Endothelial cell (in vitro differentiated cells): Measurements from ENCODE around the gene TM6SF1. TPM values are rescaled to one million over a fixed set of nuclear protein-coding genes. Genes with fewer than 3 reads are reported as not detected.
"Not testable (repeated sequence)": the region's sequence is repeated elsewhere in the genome, so short reads cannot be mapped to it uniquely, and the experiment has no call there.

Source experiments
- DNase-seq: peaks from one replicate; pipeline ENCODE4 v3.0.0; 2021; ENCODE audit warnings: low spot score
- H3K27ac Mint-ChIP-seq: one replicate; pipeline ENCODE4 v1.8.0; 2021; ENCODE audit warnings: mixed read lengths, inconsistent platforms; ENCODE audit not compliant: unreplicated experiment
- H3K27me3 Mint-ChIP-seq: one replicate; pipeline ENCODE4 v1.8.0; 2021; ENCODE audit warnings: mild to moderate bottlenecking, moderate library complexity, mixed read lengths, inconsistent platforms; ENCODE audit not compliant: unreplicated experiment
- H3K36me3 Mint-ChIP-seq: one replicate; pipeline ENCODE4 v1.8.0; 2021; ENCODE audit warnings: mild to moderate bottlenecking, low read depth, mixed read lengths, inconsistent platforms; ENCODE audit not compliant: unreplicated experiment
- H3K4me1 Mint-ChIP-seq: one replicate; pipeline ENCODE4 v1.8.0; 2021; ENCODE audit warnings: mild to moderate bottlenecking, mixed read lengths, inconsistent platforms; ENCODE audit not compliant: unreplicated experiment
- H3K4me3 Mint-ChIP-seq: one replicate; pipeline ENCODE4 v1.8.0; 2021; ENCODE audit warnings: mild to moderate bottlenecking, mixed read lengths, inconsistent platforms; ENCODE audit not compliant: unreplicated experiment
- H3K9me3 Mint-ChIP-seq: one replicate; pipeline ENCODE4 v1.8.0; 2021; ENCODE audit warnings: mixed read lengths, inconsistent platforms; ENCODE audit not compliant: unreplicated experiment
- CTCF ChIP-seq: fragments of 200-600 bp; sonication (generic); IDR thresholded peaks from one replicate; pipeline ENCODE4 v1.5.0; 2021; ENCODE audit warnings: antibody characterized with exemption; ENCODE audit not compliant: unreplicated experiment
- total RNA-seq: library from RNA; stranded (reverse); fragmentation: NEBNext Ultra II Directional; extraction: Animal tissue kit (Norgen Biotek cat#: 25700); gene quantifications from one replicate; pipeline ENCODE4 v1.2.1, GENCODE V29; 2021; ENCODE audit not compliant: unreplicated experiment

The TM6SF1 gene
- total RNA-seq, 1 donor from 2014 or later: 6.0 TPM

GRCh38 chr15:83166218-83166617 lies 58.8 kb downstream of the TM6SF1 start:
- peaks cover 9% of the 10 kb centered on the region for H3K36me3 Mint-ChIP-seq
- peaks cover 3% of the 10 kb centered on the region for H3K27me3 Mint-ChIP-seq
- H3K4me3 Mint-ChIP-seq: no peak overlapping the region
- no peak for TF ChIP-seq CTCF
- H3K27ac Mint-ChIP-seq: no peak overlapping the region
- peaks cover 14% of the 10 kb centered on the region for H3K4me1 Mint-ChIP-seq
- DNase-seq: no peak
- no peaks in the 10 kb centered on the region for H3K9me3 Mint-ChIP-seq

- H3K4me1 Mint-ChIP-seq: peaks cover 14% of the 10 kb centered on the region
- TF ChIP-seq CTCF: no peak
- H3K27me3 Mint-ChIP-seq: peaks cover 3% of the 10 kb centered on the region
- no peaks in the 10 kb centered on the region for H3K9me3 Mint-ChIP-seq
- no peak overlapping the region for H3K4me3 Mint-ChIP-seq
- DNase-seq: no peak
- H3K27ac Mint-ChIP-seq: no peak overlapping the region
- peaks cover 9% of the 10 kb centered on the region for H3K36me3 Mint-ChIP-seq
Observed at GRCh38 chr15:83166830-83167229, 59.4 kb downstream of the TM6SF1 start.

GRCh38 chr15:83169576-83169975 lies 62.1 kb downstream of the TM6SF1 start:
- DNase-seq, H3K27me3 Mint-ChIP-seq, H3K27ac Mint-ChIP-seq: not testable (repeated sequence)

GRCh38 chr15:83170474-83171165 lies 63.2 kb downstream of the TM6SF1 start:
- Mint-ChIP-seq H3K27me3 (peaks cover 3% of the 10 kb centered on the region), H3K36me3 (peaks cover 9% of the 10 kb centered on the region), H3K9me3 (no peaks in the 10 kb centered on the region), H3K4me1 (peaks cover 3% of the 10 kb centered on the region), H3K27ac (no peak overlapping the region), H3K4me3 (no peak overlapping the region)
- no peak for DNase-seq
- TF ChIP-seq CTCF: no peak

More at GRCh38 chr15:83169576-83169975, 62.1 kb downstream of the TM6SF1 start:
- not testable (repeated sequence) for H3K9me3 Mint-ChIP-seq, H3K4me1 Mint-ChIP-seq, H3K4me3 Mint-ChIP-seq, H3K36me3 Mint-ChIP-seq

GRCh38 chr15:83174891-83175290 lies 67.4 kb downstream of the TM6SF1 start:
- no peak overlapping the region for H3K4me3 Mint-ChIP-seq
- H3K27ac Mint-ChIP-seq: no peak overlapping the region
- no peak for DNase-seq
- no peaks in the 10 kb centered on the region for H3K36me3 Mint-ChIP-seq
- H3K9me3 Mint-ChIP-seq: no peaks in the 10 kb centered on the region
- no peaks in the 10 kb centered on the region for H3K27me3 Mint-ChIP-seq
- no peak for TF ChIP-seq CTCF
- peaks cover 6% of the 10 kb centered on the region for H3K4me1 Mint-ChIP-seq
